Activated B cell treated with CpG ODN at 0.5 μM for 24 hours (primary cell): Measurements from ENCODE around the gene RPSA. TPM values are rescaled to one million over a fixed set of nuclear protein-coding genes. Genes with fewer than 3 reads are reported as not detected.
"Not testable (repeated sequence)": the region's sequence is repeated elsewhere in the genome, so short reads cannot be mapped to it uniquely, and the experiment has no call there.

Experiments used
- ATAC-seq: fragments of 200-7000 bp; cut with Tn5 transposase; one replicate; pipeline ENCODE4 v1.10.0; 2021; ENCODE audit warnings: low read depth, mild to moderate bottlenecking, moderate library complexity
- CTCF ChIA-PET: fragments of 350-600 bp; sonication (Branson Sonifier 250); formaldehyde crosslinking; loops from one replicate; lab custom pipeline; 2021; ENCODE audit warnings: antibody characterized with exemption; lab: Charles Lee
- POLR2A ChIA-PET: fragments of 350-600 bp; sonication (Branson Sonifier 250); formaldehyde crosslinking; loops from one replicate; lab custom pipeline; 2021; ENCODE audit warnings: antibody characterized with exemption; lab: Charles Lee
- DNase-seq: peaks from one replicate; pipeline ENCODE4 v3.0.0; 2022
- H3K27ac Mint-ChIP-seq: one replicate; pipeline ENCODE4 v1.8.0; 2020; ENCODE audit warnings: mixed read lengths
- H3K27me3 Mint-ChIP-seq: one replicate; pipeline ENCODE4 v1.8.0; 2021; ENCODE audit warnings: mixed read lengths
- H3K36me3 Mint-ChIP-seq: one replicate; pipeline ENCODE4 v1.8.0; 2021; ENCODE audit warnings: low read depth, mixed read lengths
- H3K4me1 Mint-ChIP-seq: one replicate; pipeline ENCODE4 v1.8.0; 2021; ENCODE audit warnings: mixed read lengths
- H3K4me3 Mint-ChIP-seq: one replicate; pipeline ENCODE4 v1.8.0; 2020; ENCODE audit warnings: mild to moderate bottlenecking, mixed read lengths
- H3K9me3 Mint-ChIP-seq: one replicate; pipeline ENCODE4 v1.8.0; 2020; ENCODE audit warnings: mixed read lengths
- CTCF ChIP-seq: fragments of 200-600 bp; IDR thresholded peaks from one replicate; pipeline ENCODE4 v1.8.0; 2022; ENCODE audit warnings: antibody characterized with exemption, mild to moderate bottlenecking
- intact Hi-C: fragments of 100-400 bp; cut with micrococcal nuclease; formaldehyde crosslinking; loops from one replicate; pipeline ENCODE4 v1.15.1; 2024
- total RNA-seq: library from RNA; stranded (reverse); gene quantifications from 2 replicates; pipeline ENCODE4 v1.2.3, GENCODE V29; 2022

The RPSA gene
- total RNA-seq, 1 donor from 2014 or later, result 2,697 TPM

GRCh38 chr3:39456159-39456558 is 49.6 kb downstream of the RPSA start:
- intact Hi-C loops, result no loop called here
- H3K36me3 Mint-ChIP-seq, result no peaks in the 10 kb centered on the region
- POLR2A ChIA-PET, result no interaction called here
- H3K4me1 Mint-ChIP-seq, result no peaks in the 10 kb centered on the region
- TF ChIP-seq CTCF, result no peak
- H3K27ac Mint-ChIP-seq, result no peak overlapping the region
- H3K27me3 Mint-ChIP-seq, result peaks cover 13% of the 10 kb centered on the region
- CTCF ChIA-PET, result interaction anchor here (0.9 to 2.2 kb wide), 2 partner anchors 8 to 9 kb away, joined by 3 to 6 read pairs; no protein-coding TSS in a partner anchor
- ATAC-seq, result no peak
- no peak overlapping the region for H3K4me3 Mint-ChIP-seq
- no peaks in the 10 kb centered on the region for H3K9me3 Mint-ChIP-seq
- DNase-seq, result no peak

GRCh38 chr3:39457361-39457760 is 50.8 kb downstream of the RPSA start:
- H3K27me3 Mint-ChIP-seq, result peaks cover 13% of the 10 kb centered on the region
- no peak overlapping the region for H3K27ac Mint-ChIP-seq
- H3K9me3 Mint-ChIP-seq, result no peaks in the 10 kb centered on the region
- CTCF ChIA-PET, result no interaction called here
- TF ChIP-seq CTCF, result no peak
- intact Hi-C loops, result no loop called here
- ATAC-seq, result no peak
- DNase-seq, result no peak
- H3K4me3 Mint-ChIP-seq, result no peak overlapping the region
- no peaks in the 10 kb centered on the region for H3K4me1 Mint-ChIP-seq
- H3K36me3 Mint-ChIP-seq, result no peaks in the 10 kb centered on the region
- POLR2A ChIA-PET, result no interaction called here

DNA sequence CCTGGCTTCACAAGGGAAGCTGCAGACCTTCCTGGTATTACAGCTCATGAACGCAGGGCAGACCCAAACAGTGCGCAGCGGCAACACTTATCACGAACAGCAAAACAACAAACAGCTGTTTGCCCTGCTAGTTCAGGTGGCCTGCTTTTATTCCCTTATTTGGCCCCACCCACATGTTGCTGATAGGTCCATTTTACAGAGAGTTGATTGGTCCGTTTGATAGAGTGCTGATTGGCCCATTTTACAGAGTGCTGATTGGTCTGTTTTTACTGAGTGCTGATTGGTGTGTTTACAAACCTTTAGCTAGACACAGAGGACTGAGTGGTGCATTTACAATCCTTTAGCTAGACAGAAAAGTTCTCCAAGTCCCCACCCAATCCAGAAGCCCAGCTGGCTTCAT is 52.1 kb downstream of the RPSA start:
- CTCF ChIA-PET, H3K4me3 Mint-ChIP-seq, POLR2A ChIA-PET, H3K27ac Mint-ChIP-seq, H3K36me3 Mint-ChIP-seq, H3K4me1 Mint-ChIP-seq, intact Hi-C loops, DNase-seq, ATAC-seq, H3K9me3 Mint-ChIP-seq: not testable (repeated sequence)
- H3K27me3 Mint-ChIP-seq, result peaks cover 10% of the 10 kb centered on the region

GRCh38 chr3:39460677-39461076 is 54.2 kb downstream of the RPSA start:
- H3K9me3 Mint-ChIP-seq, result no peaks in the 10 kb centered on the region
- H3K27me3 Mint-ChIP-seq, result peaks cover 10% of the 10 kb centered on the region
- DNase-seq (no peak), ATAC-seq (no peak)
- TF ChIP-seq CTCF, result no peak
- intact Hi-C loops, result no loop called here
- ChIA-PET CTCF (no interaction called here), POLR2A (no interaction called here)
- H3K36me3 Mint-ChIP-seq, result no peaks in the 10 kb centered on the region
- H3K4me3 Mint-ChIP-seq, result no peak overlapping the region
- H3K4me1 Mint-ChIP-seq, result no peaks in the 10 kb centered on the region
- H3K27ac Mint-ChIP-seq, result no peak overlapping the region

Other genes starting within 250 kb of the RPSA start
- 0.29 and 0.60 TPM in 2 replicates for gene XIRP1, start 214.1 kb upstream of the RPSA start, total RNA-seq
- gene CX3CR1, start 126.7 kb upstream of the RPSA start, total RNA-seq, result 0.12 and 0.38 TPM in 2 replicates
- not detected in 2 replicates for gene CCR8, start 77.0 kb upstream of the RPSA start, total RNA-seq
- gene SLC25A38, start 23.4 kb upstream of the RPSA start, total RNA-seq, result 51.6 and 52.9 TPM in 2 replicates
- 0.13 TPM in 1 of 2 replicates, not detected in the other for gene MOBP, start 61.0 kb downstream of the RPSA start, total RNA-seq